ENCODE measurements around the gene DCAF12.
A peak's percentile ranks its signal among the peaks of the same experiment; 100 is the strongest.
"Not testable (repeated sequence)": the region's sequence is repeated elsewhere in the genome, so short reads cannot be mapped to it uniquely, and the experiment has no call there.

DCAF12 gene

DNA sequence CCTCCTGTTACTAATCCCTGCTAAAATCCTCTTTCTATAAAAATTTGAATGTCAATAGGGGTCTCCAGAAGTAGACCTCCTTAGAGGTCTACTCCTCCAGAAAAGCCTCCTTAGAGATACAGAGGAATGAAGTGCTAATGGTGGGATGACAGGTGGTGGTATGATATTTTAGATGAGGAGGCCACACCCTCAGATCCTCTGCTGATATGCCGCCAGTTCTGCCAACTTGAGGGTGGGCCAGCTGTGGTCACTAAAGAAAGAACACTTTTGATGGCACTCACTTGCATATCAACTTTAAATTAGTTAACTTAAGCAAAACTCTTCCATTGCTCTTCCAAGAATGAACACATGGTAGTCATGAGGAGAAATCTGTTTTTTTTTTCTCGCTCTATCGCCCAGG lies 61.0 kb downstream of the DCAF12 start:
- DNase-seq (ENCODE audit: low spot score), result no peak

DNA sequence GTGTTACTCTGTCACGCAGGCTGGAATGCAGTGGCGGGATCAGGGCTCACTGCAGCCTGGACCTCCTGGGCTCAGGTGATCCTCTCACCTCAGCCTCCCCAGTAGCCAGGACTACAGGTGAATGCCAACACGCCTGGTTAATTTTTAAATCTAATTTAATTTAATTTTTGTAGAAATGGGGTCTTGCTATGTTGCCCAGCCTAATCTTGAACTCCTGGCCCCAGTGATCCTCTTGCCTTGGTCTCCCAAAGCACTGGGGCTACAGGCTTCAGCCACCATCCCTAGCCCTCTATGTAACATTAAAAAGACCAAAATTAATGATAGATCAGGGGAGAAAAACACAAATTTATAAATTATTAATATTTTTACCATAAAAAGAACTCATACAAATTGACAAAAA lies 66.5 kb downstream of the DCAF12 start:
- no peak for DNase-seq (ENCODE audit: low spot score)

DNA sequence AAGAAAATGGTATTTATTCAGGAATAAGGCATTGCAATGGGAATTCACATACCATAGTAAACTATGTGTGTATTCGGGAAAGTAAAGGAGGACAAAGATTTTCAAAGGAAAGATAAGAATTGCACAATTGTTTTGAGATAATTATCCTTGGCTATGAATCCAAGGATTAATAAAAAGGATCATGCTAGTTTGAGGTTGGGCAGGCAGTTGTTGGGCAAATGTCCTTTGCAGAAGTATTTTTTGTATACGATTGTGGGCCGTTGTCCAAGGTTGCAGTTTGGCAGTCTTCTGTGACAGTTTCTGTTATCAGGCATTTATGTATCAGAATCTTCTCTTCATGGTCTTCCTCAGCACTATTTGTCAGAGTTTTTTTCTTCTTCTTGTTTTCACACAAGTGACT lies 67.2 kb downstream of the DCAF12 start:
- DNase-seq (ENCODE audit: low spot score), result no peak

DNA sequence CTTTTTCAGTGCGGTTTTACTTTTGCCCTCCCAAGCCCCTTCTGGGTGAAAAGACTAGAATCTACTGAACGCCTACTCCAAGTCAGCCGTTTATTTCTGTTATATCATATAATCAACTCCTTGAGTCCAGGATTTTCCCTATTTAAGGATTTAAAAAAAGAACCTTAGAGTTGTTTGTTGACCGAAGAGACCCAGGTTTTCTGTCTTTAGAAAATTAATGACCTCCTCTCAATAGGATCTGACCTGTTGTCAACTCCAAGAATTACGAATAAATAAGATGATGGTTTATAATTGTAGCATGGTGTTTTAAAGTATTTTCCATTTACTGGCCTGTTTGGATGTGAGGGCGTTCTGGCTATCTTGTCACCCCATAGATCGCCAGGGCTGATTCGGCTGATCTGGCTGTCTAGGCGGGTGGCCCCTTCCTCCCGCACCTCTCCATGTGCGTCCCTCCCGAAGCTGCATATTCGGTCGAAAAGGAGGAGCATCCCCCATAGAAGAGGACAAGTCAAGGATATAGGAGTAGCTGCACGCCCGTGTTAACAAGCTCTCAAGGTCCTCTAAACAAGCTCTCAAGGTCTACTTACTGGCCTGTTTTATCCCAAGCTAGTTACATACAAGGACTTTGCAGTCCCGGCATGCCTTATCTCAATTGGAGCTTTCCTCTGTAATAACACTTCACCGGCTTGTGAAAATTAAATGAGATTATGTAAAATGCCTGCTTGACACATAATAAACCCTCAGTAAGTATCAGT lies 76.7 kb downstream of the DCAF12 start:
- DNase-seq (ENCODE audit: low spot score), result no peak

DNA sequence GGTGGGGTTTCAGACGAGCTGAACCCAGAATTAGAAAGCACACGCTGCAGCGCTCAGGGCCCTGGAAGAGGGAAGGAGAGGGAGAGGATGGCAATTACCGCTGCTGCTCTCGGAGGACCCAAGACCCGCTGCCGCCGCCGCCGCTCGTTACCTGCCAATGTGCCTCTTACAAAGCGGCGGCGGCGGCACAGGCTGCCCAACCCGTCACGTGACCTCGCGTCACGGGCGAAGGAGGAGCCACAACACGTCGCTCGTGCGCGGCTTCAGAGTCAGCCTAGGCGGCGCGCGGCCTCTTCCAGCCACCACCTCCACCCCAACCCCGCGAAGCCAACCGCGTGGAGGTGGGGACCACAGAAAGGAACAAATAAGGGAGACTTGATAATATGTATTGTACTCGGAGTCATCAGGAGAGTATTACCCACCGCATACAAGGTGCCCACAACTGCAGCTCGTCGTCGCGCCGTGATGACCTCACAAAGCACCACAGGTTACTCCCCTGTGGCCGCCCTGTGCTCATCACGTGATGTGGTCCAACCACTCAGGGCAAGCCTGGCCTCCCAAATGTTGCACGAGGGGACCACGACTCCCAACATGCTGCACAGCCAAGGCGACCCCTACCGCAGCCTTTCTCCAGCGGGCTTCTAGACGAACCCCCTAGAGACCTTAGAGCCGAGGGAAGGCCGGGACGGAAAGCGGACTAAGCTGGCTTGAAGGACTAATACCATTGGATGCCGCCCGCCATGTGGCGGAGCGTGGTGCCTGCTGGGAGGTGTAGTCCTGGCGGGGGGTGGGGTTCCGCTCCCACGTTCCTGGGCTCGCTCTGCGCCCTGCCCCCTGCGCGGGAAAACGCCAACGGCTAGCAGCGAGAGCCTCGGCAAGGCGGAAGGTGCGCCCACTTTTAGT lies 77.5 kb downstream of the DCAF12 start, which contains the start of gene UBAP2:
Gene UBAP2 (minus strand): TSS at position 161 of the 903 bp plus-strand sequence. CDS start 31,739 bp downstream, outside the sequence.
- peak; percentile 97 for DNase-seq (ENCODE audit: low spot score)

DNA sequence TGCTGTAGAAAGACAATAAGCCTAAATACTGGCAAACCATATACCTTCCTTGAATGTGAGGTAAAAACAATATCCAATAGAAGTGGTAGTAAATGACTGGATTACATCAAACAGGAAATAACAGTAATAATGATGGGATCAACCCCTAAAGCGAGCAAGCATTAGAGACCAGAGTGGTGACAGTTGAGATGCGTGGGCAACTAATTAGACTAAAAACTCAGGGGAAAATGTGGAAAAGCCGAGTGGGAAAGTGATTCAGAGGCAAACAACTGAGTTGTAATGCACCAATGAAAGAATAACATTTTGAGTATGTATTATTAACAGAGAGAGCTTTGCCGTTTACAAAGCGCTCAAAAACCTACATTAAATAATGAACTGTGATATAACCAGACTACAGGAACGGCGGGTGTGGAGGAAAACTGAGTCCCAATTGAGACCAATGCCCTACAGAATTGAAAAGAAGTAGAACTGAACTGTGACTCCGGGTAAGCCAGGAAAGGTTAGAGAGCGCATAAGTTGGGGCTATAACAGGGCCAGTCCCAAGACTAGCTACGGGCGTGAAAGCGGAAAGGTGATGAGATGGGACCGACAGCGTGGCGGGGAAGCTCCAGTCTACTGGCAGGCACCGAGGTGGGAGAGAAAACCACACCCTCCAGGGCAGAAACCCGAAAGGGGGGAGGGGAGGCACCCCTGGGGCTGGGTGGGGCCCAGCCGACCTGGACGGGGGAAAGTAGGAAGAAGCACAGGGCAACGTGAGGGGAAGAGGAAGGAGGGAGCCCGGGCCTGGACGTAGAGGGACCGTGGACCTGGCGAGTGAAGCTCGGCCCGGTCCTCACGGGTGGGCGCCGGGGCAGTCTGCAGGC lies 78.4 kb downstream of the DCAF12 start:
- peak; percentile 34 for DNase-seq (ENCODE audit: low spot score)

DNA sequence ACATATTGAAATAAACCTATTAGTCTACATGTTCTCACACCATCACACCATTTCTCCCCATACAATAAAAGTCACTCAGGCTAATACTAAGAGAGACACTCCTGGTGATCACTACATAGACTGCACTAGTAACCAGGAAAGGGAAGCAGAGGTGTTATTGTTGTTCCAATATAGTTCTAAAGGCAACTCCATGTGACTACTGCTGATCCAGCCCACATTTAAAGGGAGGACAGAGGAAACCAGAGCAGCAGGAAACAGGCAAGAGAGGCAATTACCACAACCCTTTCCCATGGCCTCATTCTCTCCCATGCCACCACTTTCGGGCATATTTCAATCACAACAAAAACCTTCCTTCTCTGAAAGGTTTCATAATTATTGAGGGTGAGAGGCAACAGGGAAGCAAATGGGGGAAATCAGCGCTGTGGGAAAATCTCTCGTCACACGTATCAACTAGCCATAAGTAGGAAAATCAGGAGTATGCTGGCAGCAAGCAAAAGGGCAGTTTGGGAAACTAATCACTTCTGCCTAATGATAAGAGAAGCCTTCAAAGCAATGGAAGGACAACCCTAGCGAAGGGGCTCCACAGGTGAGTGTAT lies 79.6 kb downstream of the DCAF12 start:
- DNase-seq (ENCODE audit: low spot score), result no peak

DNA sequence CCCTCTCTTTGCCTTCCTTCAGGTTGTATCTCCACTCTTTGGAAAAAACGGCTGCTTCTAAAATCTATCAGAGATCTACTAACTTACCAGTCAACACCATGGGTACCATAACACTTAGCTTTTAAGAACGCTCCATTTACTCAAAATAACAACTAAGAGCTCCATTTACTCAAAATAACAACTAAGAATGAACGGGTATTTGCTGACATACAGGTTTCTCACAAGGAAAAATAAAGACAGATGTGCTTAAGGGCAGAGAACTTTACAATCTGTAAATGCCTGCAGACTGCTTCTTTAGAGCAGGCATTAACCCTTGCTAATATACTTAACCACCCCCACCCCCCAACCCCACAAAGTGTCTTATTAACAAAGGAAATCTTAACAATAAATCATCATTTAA lies 80.6 kb downstream of the DCAF12 start:
- DNase-seq (ENCODE audit: low spot score), result no peak

DNA sequence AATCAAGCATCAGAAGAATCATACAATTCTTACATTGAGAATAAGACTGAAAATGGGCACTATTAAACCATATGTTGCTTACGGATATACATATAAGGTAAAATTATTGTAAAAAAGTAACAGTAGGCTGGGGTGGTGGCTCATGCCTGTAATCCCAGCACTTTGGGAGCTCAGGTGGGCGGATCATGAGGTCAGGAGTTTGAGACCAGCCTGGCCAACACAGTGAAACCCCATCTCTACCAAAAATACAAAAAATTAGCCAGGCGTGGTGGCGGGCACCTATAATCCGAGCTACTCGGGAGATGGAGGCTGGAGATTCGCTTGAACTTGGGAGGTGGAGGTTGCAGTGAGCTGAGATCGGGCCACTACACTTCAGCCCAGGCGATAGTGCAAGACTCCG lies 84.4 kb downstream of the DCAF12 start:
- DNase-seq (ENCODE audit: low spot score), result not testable (repeated sequence)

DNA sequence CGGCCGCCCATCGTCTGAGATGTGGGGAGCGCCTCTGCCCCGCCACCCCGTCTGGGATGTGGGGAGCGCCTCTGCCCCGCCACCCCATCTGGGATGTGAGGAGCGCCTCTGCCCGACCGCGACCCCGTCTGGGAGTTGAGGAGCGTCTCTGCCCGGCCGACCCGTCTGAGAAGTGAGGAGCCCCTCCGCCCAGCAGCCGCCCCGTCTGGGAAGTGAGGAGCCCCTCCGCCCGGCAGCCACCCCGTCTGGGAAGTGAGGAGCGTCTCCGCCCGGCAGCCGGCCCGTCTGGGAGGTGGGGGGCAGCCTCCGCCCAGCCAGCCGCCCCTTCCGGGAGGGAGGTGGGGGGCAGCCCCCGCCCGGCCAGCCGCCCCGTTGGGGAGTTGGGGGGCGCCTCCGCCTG lies 87.6 kb downstream of the DCAF12 start:
- not testable (repeated sequence) for DNase-seq (ENCODE audit: low spot score)

DNA sequence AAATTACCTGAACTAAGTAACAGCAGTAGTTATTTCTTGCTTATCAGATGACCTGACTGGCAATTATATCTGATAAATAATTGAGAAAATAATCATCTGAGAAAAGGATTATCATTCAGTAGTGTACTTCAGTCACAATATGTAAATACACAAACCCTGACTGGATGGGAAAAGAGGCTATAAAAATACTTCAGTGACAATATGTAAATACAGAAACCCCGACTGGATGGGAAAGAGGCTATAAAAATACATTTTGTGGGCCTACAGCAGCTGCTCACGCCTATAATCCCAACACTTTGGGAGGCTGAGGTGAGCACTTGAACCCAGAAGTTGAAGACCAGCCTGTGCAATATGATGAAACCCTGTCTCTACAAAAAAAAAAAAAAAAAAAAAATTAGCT lies 88.9 kb downstream of the DCAF12 start:
- no peak for DNase-seq (ENCODE audit: low spot score)

DNA sequence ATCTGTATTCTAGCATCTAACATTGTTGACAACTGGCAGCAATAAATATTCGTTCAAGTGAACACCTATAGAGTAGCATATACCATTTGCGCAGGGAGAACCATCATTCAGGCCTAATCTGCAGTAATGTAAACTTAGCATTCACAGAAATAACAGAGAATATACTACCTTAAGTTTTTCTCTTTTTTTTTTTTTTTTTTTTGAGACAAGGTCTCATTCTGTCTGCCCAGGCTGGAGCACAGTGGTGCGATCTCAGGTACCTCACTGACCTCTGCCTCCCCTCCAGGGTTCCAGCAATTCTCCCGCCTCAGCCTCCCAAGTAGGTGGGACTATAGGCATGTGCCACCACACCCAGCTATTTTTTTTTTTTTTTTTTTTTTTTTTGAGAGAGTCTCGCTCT lies 89.9 kb downstream of the DCAF12 start:
- no peak for DNase-seq (ENCODE audit: low spot score)

Data from hepatic stellate cell (primary cell).